Activated CD4-positive, alpha-beta T cell treated with anti-CD3 and anti-CD28 coated beads, Interleukin-2, amount 10 ng/mL, durations not matched to agents 7 days and 5 days (primary cell): ENCODE data around the gene MRPL9. TPM values are rescaled to one million over a fixed set of nuclear protein-coding genes. Genes with fewer than 3 reads are reported as not detected.

Source experiments
- CTCF ChIA-PET: fragments of 350-600 bp; sonication (Branson Sonifier 250); formaldehyde crosslinking; loops from one replicate; lab custom pipeline; 2021; ENCODE audit warnings: antibody characterized with exemption; lab: Charles Lee
- POLR2A ChIA-PET: fragments of 350-600 bp; sonication (Branson Sonifier 250); formaldehyde crosslinking; loops from one replicate; lab custom pipeline; 2021; ENCODE audit warnings: antibody characterized with exemption; lab: Charles Lee
- DNase-seq: peaks from one replicate; pipeline ENCODE4 v3.0.0-alpha.2; 2020
- H3K27ac Mint-ChIP-seq: one replicate; pipeline ENCODE4 v1.8.0; 2021; ENCODE audit warnings: mild to moderate bottlenecking, moderate library complexity, mixed read lengths
- H3K27me3 Mint-ChIP-seq: one replicate; pipeline ENCODE4 v1.8.0; 2021; ENCODE audit warnings: mixed read lengths
- H3K36me3 Mint-ChIP-seq: one replicate; pipeline ENCODE4 v1.8.0; 2021; ENCODE audit warnings: low read depth, mixed read lengths
- H3K4me1 Mint-ChIP-seq: one replicate; pipeline ENCODE4 v1.8.0; 2021; ENCODE audit warnings: mixed read lengths
- H3K4me3 Mint-ChIP-seq: one replicate; pipeline ENCODE4 v1.8.0; 2021; ENCODE audit warnings: mild to moderate bottlenecking, moderate library complexity, mixed read lengths
- H3K9me3 Mint-ChIP-seq: one replicate; pipeline ENCODE4 v1.8.0; 2021; ENCODE audit warnings: mixed read lengths
- total RNA-seq, 2 experiments: library from RNA; stranded (reverse); gene quantifications; one replicate each; pipeline ENCODE4 v1.2.3, GENCODE V29; 2021

Gene MRPL9
- total RNA-seq, 2 experiments from 2014 or later, result 110 to 117 TPM

GRCh38 chr1:151721788-151722510 is 41.3 kb downstream of the MRPL9 start:
- H3K4me1 Mint-ChIP-seq, result peaks cover 21% of the 10 kb centered on the region
- H3K36me3 Mint-ChIP-seq, result no peaks in the 10 kb centered on the region
- H3K27me3 Mint-ChIP-seq, result peaks cover 69% of the 10 kb centered on the region

GRCh38 chr1:151720974-151721787 is 42.1 kb downstream of the MRPL9 start, which contains the start of gene RIIAD1:
Gene RIIAD1 (plus strand): TSS chr1:151721522. CDS start chr1:151721537, 15 bp downstream.
- H3K36me3 Mint-ChIP-seq, result no peaks in the 10 kb centered on the region
- peak; percentile 41 for DNase-seq
- peaks cover 23% of the 10 kb centered on the region for H3K4me1 Mint-ChIP-seq
- H3K27ac Mint-ChIP-seq, result no peak within 1 kb of the TSS
- H3K27me3 Mint-ChIP-seq, result peaks cover 74% of the 10 kb centered on the region
- ChIA-PET CTCF (interaction anchor here (1.1 to 1.7 kb wide), 6 partner anchors 10 to 115 kb away, joined by 3 to 7 read pairs (median 4); no protein-coding TSS in a partner anchor), POLR2A (no interaction called here)
- H3K9me3 Mint-ChIP-seq, result no peaks in the 10 kb centered on the region
- peak within 1 kb of the TSS; percentile 67 for H3K4me3 Mint-ChIP-seq

More at GRCh38 chr1:151721788-151722510, 41.3 kb downstream of the MRPL9 start:
- H3K9me3 Mint-ChIP-seq, result no peaks in the 10 kb centered on the region
- ChIA-PET CTCF (interaction anchor here (1.5 kb wide), 1 partner anchor 60 kb away, joined by 4 read pairs; no protein-coding TSS in a partner anchor), POLR2A (no interaction called here)
- no peak for DNase-seq
- peak overlapping the region; percentile 67 for H3K4me3 Mint-ChIP-seq
- no peak overlapping the region for H3K27ac Mint-ChIP-seq

GRCh38 chr1:151720554-151720953 is 42.7 kb downstream of the MRPL9 start:
- POLR2A ChIA-PET, result no interaction called here
- peak; percentile 15 for DNase-seq
- Mint-ChIP-seq H3K4me3 (peak overlapping the region; percentile 53), H3K9me3 (no peaks in the 10 kb centered on the region), H3K27me3 (peaks cover 75% of the 10 kb centered on the region), H3K4me1 (peaks cover 23% of the 10 kb centered on the region), H3K36me3 (no peaks in the 10 kb centered on the region), H3K27ac (no peak overlapping the region)
- CTCF ChIA-PET, result interaction anchor here (0.6 to 1.7 kb wide), 7 partner anchors 10 to 127 kb away, joined by 3 to 7 read pairs (median 3); no protein-coding TSS in a partner anchor

- Mint-ChIP-seq H3K4me3 (peak overlapping the region; percentile 53), H3K36me3 (no peaks in the 10 kb centered on the region), H3K27me3 (peaks cover 79% of the 10 kb centered on the region), H3K27ac (no peak overlapping the region), H3K9me3 (no peaks in the 10 kb centered on the region), H3K4me1 (peaks cover 23% of the 10 kb centered on the region)
- ChIA-PET POLR2A (no interaction called here), CTCF (interaction anchor here (0.6 to 1.7 kb wide), 5 partner anchors 15 to 128 kb away, joined by 3 to 7 read pairs (median 3); no protein-coding TSS in a partner anchor)
- no peak for DNase-seq
These were observed 43.2 kb downstream of the MRPL9 start for GRCh38 chr1:151720125-151720524.

GRCh38 chr1:151718666-151719065 is 44.6 kb downstream of the MRPL9 start:
- DNase-seq, result no peak
- ChIA-PET CTCF (no interaction called here), POLR2A (no interaction called here)
- peaks cover 23% of the 10 kb centered on the region for H3K4me1 Mint-ChIP-seq
- no peak overlapping the region for H3K27ac Mint-ChIP-seq
- H3K27me3 Mint-ChIP-seq, result peaks cover 76% of the 10 kb centered on the region
- no peaks in the 10 kb centered on the region for H3K9me3 Mint-ChIP-seq
- no peak overlapping the region for H3K4me3 Mint-ChIP-seq
- no peaks in the 10 kb centered on the region for H3K36me3 Mint-ChIP-seq

GRCh38 chr1:151718011-151718431 is 45.3 kb downstream of the MRPL9 start:
- Mint-ChIP-seq H3K27ac (no peak overlapping the region), H3K4me3 (no peak overlapping the region), H3K9me3 (no peaks in the 10 kb centered on the region), H3K36me3 (no peaks in the 10 kb centered on the region), H3K4me1 (peaks cover 23% of the 10 kb centered on the region), H3K27me3 (peaks cover 74% of the 10 kb centered on the region)
- ChIA-PET POLR2A (no interaction called here), CTCF (interaction anchor here (0.9 kb wide), 1 partner anchor 12 kb away, joined by 3 read pairs; no protein-coding TSS in a partner anchor)
- no peak for DNase-seq

GRCh38 chr1:151716771-151717631 is 46.3 kb downstream of the MRPL9 start, which contains the start of gene CELF3:
Gene CELF3 (minus strand): TSS chr1:151716803. CDS start chr1:151716020, 783 bp downstream.
- no peak for DNase-seq
- Mint-ChIP-seq H3K27ac (peak within 1 kb of the TSS; percentile 21), H3K9me3 (no peaks in the 10 kb centered on the region), H3K27me3 (peaks cover 67% of the 10 kb centered on the region), H3K4me3 (no peak within 1 kb of the TSS), H3K4me1 (peaks cover 22% of the 10 kb centered on the region), H3K36me3 (no peaks in the 10 kb centered on the region)
- ChIA-PET CTCF (interaction anchor here (0.5 to 1.0 kb wide), 3 partner anchors 10 to 119 kb away, joined by 3 read pairs; no protein-coding TSS in a partner anchor), POLR2A (no interaction called here)

GRCh38 chr1:151716405-151716762 is 46.9 kb downstream of the MRPL9 start:
- peaks cover 17% of the 10 kb centered on the region for H3K4me1 Mint-ChIP-seq
- POLR2A ChIA-PET, result no interaction called here
- no peaks in the 10 kb centered on the region for H3K9me3 Mint-ChIP-seq
- no peak overlapping the region for H3K4me3 Mint-ChIP-seq
- no peak for DNase-seq
- H3K27me3 Mint-ChIP-seq, result peaks cover 61% of the 10 kb centered on the region
- H3K27ac Mint-ChIP-seq, result no peak overlapping the region
- CTCF ChIA-PET, result interaction anchor here (1.0 kb wide), 1 partner anchor 11 kb away, joined by 3 read pairs; no protein-coding TSS in a partner anchor
- H3K36me3 Mint-ChIP-seq, result no peaks in the 10 kb centered on the region

- Mint-ChIP-seq H3K4me3 (no peak overlapping the region), H3K36me3 (no peaks in the 10 kb centered on the region), H3K4me1 (peaks cover 14% of the 10 kb centered on the region), H3K9me3 (no peaks in the 10 kb centered on the region), H3K27ac (no peak overlapping the region), H3K27me3 (peaks cover 58% of the 10 kb centered on the region)
- ChIA-PET CTCF (interaction anchor here (1.0 kb wide), 2 partner anchors 11 to 19 kb away, joined by 3 read pairs; no protein-coding TSS in a partner anchor), POLR2A (interaction anchor here (0.6 kb wide), 1 partner anchor 87 kb away, joined by 3 read pairs; no protein-coding TSS in a partner anchor)
- no peak for DNase-seq
These were observed 47.4 kb downstream of the MRPL9 start for GRCh38 chr1:151715726-151716404.

- peaks cover 6% of the 10 kb centered on the region for H3K4me1 Mint-ChIP-seq
- CTCF ChIA-PET, result interaction anchor here (0.6 to 1.0 kb wide), 3 partner anchors 20 to 317 kb away, joined by 3 to 6 read pairs (median 3); no protein-coding TSS in a partner anchor
- no peak overlapping the region for H3K27ac Mint-ChIP-seq
- POLR2A ChIA-PET, result interaction anchor here (0.6 kb wide), 1 partner anchor 87 kb away, joined by 3 read pairs; no protein-coding TSS in a partner anchor
- H3K36me3 Mint-ChIP-seq, result no peaks in the 10 kb centered on the region
- H3K4me3 Mint-ChIP-seq, result no peak overlapping the region
- H3K27me3 Mint-ChIP-seq, result peaks cover 50% of the 10 kb centered on the region
- H3K9me3 Mint-ChIP-seq, result no peaks in the 10 kb centered on the region
- DNase-seq, result no peak
These were observed 48.2 kb downstream of the MRPL9 start for GRCh38 chr1:151714820-151715725.
